NCI-H128 (cell line): ENCODE results near the gene CTXND2.
"Not testable (repeated sequence)": the region's sequence is repeated elsewhere in the genome, so short reads cannot be mapped to it uniquely, and the experiment has no call there.

Experiments used
- DNase-seq: peaks from one replicate; lab custom pipeline; 2025; ENCODE audit not compliant: unreplicated experiment; lab: John Stamatoyannopoulos, UW

The CTXND2 gene

DNA sequence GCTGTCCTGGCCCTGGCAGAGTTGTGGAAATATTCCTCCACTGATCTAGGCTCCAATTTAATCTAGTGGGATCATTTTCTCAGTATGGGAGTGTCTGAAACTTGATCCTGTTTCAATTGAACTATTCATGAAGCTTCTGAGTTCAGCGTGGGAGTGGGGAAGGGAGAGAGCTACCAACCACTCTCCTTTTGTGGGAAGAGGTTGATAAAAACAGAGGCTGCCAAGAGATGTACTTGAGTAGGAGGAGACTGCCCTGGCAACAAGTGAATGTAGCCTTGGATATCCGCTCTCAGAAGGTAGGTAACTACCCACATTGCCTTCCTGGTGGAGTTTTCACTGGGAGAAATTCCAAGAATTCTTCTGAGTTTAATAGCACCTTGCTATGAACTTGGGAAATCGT lies at the start of gene CTXND2:
TSS of gene CTXND2 (plus strand) at position 119 of the 400 bp plus-strand sequence. CDS start 25,179 bp downstream, outside the sequence.
- no peak for DNase-seq

DNA sequence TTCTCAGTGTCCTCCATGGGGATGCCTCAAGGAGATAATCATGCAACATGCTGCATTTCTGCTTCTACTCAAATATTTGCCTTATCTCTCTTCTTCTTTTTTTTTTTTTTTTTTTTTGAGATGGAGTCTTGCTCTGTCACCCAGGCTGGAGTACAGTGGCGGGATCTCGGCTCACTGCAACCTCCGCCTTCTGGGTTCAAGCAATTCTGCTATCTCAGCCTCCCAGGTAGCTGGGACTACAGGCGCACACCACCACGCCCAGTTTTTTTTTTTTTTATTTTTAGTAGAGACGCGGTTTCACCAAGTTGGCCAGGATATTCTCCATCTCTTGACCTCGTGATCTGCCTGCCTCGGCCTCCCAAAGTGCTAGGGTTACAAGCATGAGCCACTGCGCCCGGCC lies 46.1 kb upstream of the CTXND2 start:
- not testable (repeated sequence) for DNase-seq

GRCh38 chr1:150841626-150842025 lies 45.3 kb upstream of the CTXND2 start:
- DNase-seq: no peak

DNA sequence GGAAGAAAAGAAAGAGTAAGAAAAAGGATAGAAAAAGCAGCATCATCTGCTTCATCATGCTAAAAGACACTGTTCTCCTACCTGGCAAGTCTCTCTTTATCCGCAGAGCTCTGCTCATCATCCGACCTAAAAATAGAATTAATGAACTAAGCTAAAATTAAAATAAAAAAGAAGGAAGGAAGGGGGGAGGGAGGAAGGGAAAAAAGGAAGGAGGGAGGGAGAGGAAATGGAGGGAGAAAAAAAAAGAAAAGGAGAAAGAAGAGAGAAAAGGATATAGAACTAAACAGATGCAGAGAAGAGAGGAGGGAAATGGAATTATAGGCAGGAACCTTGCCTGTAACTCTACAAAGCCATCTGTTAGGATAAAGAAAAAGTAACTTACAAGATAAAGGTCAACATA lies 44.6 kb upstream of the CTXND2 start:
- no peak for DNase-seq

GRCh38 chr1:150842964-150843363 lies 44.0 kb upstream of the CTXND2 start:
- DNase-seq: no peak

GRCh38 chr1:150843474-150843873 lies 43.5 kb upstream of the CTXND2 start:
- DNase-seq: no peak

DNA sequence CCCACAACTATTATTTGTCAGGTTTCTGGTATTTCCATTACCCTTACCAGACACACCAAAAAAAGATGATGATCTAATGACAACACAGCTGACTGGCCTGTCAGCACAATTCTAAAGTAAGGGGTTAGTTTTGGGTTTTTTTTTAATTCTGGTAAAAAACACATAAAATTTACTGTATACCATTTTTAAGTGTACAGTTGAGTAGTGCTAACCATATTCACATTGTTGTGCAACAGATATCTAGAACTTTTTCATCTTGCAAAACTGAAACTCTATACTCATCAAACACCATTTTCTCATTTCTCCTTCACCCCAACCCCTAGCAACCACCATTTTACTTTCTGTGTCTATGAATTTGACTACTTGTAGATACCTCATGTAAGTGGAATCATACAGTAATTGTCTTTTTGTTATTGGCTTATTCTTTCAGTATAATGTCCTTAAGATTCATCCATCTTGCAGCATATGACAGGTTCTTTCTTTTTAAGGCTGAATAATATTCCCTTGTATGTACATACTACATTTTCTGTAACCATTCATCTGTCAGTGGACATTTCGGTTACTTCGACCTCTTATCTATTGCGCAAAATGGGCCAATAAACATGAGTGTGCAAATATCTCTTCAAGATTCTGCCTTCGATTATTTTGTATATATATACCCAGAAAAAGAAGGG lies 40.3 kb upstream of the CTXND2 start:
- DNase-seq: no peak

- DNase-seq: not testable (repeated sequence)
Measured at GRCh38 chr1:150850801-150851362, 36.1 kb upstream of the CTXND2 start.

- not testable (repeated sequence) for DNase-seq
Measured at GRCh38 chr1:150852734-150853133, 34.2 kb upstream of the CTXND2 start.

GRCh38 chr1:150863724-150864123 lies 23.2 kb upstream of the CTXND2 start:
- DNase-seq: no peak

DNA sequence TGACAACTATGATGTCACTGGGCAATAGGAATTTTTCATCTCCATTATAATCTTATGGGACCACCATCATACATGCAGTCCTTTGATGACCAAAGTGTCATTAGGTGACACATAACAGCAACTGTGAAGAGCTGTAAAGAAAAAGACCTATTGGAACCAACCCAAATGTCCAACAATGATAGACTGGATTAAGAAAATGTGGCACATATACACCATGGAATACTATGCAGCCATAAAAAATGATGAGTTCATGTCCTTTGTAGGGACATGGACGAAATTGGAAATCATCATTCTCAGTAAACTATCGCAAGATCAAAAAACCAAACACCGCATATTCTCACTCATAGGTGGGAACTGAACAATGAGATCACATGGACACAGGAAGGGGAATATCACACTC lies 22.7 kb upstream of the CTXND2 start:
- DNase-seq: not testable (repeated sequence)

DNA sequence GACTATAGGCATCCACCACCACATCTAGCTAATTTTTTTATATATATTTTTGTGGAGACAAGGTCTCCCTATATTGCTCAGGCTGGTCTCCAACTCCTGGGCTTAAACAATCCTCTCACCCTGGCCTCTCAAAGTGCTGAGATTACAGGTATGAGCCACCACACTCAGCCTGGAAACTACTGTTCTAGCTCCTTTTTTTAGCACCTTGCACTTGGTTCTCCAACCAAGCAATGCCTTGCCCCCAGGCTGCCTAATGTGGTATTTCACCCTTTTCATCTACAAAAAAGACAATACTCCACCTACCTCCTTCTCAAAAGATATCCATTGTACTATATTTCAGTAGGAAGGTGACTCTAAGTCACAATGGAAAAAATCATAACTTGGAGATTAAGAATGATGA lies 17.3 kb upstream of the CTXND2 start:
- DNase-seq: no peak

GRCh38 chr1:150872572-150872971 lies 14.4 kb upstream of the CTXND2 start:
- no peak for DNase-seq

DNA sequence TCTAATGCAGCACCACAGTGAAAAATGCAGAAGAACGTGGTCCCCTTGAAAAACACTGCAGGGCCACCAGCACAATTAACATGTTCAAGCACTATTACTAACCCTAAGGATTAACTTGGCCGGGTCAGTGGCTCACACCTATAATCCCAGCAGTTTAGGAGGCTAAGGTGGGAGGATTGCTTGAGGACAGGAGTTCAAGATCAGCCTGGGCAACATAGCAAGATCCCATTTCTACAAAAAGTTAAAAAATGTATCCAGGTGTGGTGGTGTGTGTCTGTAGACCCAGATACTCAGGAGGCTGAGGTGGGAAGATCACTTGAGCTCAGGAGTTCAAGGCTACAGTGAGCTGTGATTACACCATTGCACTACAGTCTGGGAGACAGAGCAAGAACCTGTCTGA lies 13.4 kb upstream of the CTXND2 start:
- no peak for DNase-seq

DNA sequence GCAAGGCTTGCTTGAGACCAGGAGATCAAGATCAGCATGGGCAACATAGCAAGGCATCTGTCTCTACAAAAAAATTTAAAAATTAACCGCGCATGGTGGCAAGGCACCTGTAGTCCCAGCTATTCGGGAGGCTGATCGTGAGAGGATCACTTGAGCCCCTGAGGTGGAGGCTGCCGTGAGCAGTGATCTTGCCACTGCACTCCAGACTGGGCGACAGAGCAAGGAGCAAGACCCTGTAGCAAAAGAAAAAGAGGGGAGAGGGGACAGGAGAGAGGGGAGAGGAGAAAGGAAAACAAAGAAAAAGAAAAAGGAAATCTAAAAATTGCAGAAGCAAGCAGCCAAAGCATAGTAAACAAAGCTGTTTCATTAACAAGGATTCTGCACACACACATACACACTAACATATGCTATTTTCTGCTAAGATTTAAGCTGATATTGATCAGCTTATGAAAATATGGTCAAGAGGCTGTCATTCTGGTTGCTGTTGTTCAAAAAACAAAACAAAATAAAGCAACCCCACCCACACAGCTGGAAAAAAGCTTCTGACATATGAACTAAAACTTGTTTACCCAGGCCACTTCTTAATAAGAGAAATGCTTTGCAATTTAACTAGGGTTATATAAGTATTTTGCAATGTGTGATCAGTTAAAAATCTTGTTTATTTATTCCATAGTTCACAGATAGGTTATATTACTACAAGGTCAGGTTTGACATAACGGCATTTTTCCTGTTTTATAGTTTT lies 12.3 kb upstream of the CTXND2 start:
- no peak for DNase-seq

DNA sequence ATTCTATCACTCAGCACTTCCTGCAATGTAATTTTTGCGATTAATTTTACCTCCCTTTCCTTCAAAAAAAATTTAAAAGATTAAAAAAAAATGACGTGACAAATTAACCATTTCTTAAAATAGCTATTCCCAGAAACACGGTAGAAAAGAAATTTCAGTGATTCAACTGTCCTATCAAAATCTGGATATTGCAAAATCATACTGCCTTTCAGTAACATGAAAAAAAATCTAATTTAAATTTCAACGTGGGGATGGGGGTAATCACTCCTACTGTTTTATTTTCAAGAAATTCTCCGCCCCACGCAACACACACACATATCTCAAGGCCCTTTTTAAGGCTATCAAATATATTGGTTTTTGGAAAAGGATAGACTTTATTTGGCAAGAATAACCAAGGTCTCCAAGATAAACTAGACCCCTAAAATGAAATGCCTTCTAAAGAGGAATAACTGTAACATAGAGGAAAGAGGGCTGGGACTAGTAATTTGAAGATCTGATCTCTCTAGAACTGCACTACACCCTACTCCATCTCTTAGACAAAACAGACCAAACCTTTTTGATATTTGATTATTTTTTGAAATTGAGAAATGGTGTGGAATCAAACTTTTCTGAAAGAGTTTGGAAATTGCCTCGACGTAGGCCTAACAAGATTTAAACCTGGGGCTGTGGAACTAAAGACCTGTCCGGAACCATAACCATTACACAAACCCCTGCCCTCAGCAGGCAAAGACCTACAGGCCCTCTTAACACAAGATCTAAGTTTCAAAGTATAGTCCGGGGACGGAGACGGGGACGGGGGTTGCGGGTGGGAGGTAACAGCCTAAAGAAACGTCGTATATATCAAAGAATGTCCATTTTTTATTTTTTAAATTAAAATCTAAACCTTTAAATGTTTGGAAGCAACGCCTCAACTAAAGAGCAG lies 11.5 kb upstream of the CTXND2 start:
- DNase-seq: no peak

- peak; percentile 60 for DNase-seq
Measured at GRCh38 chr1:150876119-150876454, 10.8 kb upstream of the CTXND2 start.

- DNase-seq: not testable (repeated sequence)
Measured at GRCh38 chr1:150878931-150879330, 8.0 kb upstream of the CTXND2 start.

GRCh38 chr1:150881331-150882070 lies 5.4 kb upstream of the CTXND2 start:
- DNase-seq: no peak

DNA sequence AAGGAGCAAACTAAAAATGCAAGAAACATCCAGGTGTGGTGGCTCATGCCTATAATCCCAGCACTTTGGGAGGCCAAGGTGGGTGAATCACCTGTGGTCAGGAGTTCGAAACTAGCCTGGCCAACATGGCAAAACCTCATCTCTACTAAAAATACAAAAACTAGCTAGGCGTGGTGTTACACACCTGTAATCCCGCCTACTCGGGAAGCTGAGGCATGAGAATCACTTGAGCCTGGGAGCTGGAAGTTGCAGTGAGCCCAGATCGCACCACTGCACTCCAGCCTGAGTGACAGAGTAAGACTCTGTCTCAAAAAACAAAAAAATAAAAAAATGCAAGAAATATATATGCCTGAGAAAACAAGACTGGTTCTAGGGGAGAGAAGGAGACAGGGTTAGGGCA lies 3.8 kb upstream of the CTXND2 start:
- not testable (repeated sequence) for DNase-seq

DNA sequence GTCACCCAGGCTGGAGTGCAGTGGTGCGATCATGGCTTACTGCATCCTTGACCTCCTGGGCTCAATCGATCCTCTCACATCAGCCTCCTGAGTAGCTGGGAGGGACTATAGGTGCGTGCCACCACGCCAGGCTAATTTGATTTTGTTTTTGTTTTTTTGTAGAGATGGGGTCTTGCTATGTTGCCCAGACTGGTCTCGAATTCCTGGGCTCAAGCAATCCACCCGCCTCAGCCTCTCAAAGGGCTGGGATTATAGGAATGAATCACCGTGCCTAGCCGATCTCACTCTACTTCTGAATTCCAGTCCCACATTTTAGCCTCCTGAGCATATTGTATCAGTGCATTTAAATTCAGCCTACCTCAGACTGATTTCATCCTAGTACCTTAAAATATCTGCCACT lies 1.8 kb downstream of the CTXND2 start:
- no peak for DNase-seq
